Left colon (tissue), 2 donors: ENCODE measurements around the gene PCDH9. TPM values are rescaled to one million over a fixed set of nuclear protein-coding genes. Genes with fewer than 3 reads are reported as not detected.

Experiments
- ATAC-seq: fragments of 200-7000 bp; cut with Tn5 transposase; one replicate; pipeline ENCODE4 v1.9.1; 2020; ENCODE audit warnings: mild to moderate bottlenecking, moderate library complexity
- DNase-seq, 2 donors: peaks; one replicate each; pipeline ENCODE4 v3.0.0-alpha.2; 2020
- intact Hi-C, 2 donors: fragments of 100-400 bp; cut with DNase I in 1 of 2; cut with micrococcal nuclease in 1 of 2; formaldehyde crosslinking; loops; one replicate each; pipeline versions ENCODE4 v1.11.2 to v1.14.0; 2022; cut with DNase I, micrococcal nuclease
- total RNA-seq, 2 donors: library from RNA; stranded (reverse); fragmentation: NEBNext Ultra II Directional; extraction: Animal tissue kit (Norgen Biotek cat#: 25700); gene quantifications; one replicate each; pipeline ENCODE4 v1.2.1, GENCODE V29; 2021
- donor health status: DM: no; HTN: no; CAD: no.
- donor health status: DM: yes; HTN: yes; CAD: no.

The PCDH9 gene
- total RNA-seq, 2 donors from 2014 or later, result 0.61 to 1.4 TPM

DNA sequence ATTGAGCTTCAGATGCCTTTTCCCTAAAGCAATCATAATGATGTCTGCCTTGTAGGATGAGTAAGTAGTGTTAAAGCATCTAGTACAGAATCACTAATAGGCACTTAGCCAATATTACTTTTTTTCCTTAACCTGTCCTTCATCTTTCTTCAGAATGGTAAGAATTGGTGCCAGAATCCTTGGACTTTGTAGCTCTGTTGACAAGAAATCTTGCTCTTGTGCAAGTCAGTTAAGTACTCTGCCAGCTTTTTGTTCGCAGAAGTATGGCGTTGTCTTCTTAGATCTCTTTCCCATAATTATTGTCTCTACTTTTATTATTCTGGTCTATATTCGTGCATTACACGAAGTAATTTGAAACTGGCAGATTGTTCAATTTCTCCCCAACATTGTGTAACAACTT lies 554.5 kb downstream of the PCDH9 start:
- intact Hi-C loops, result no loop called here
- ATAC-seq, result no peak
- DNase-seq, result no peak

DNA sequence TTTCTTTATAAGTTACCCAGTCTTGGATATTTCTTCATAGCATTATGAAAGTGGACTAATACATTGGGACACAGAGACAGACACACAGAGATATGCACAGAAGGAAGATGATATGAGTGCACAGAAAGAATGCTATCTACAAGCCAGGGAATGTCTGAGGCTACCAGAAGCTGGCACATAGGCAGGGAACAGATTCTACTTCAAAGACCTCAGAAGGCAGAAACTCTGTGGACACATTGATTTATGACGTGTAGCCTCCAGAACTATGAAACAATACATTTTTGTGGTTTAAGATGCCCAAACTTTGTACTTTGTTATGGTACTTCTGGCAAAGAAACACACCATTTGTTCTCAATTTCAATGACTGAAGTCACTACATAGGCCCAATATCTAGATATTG lies 556.7 kb downstream of the PCDH9 start:
- ATAC-seq, result no peak
- intact Hi-C loops, result no loop called here
- DNase-seq, result no peak

DNA sequence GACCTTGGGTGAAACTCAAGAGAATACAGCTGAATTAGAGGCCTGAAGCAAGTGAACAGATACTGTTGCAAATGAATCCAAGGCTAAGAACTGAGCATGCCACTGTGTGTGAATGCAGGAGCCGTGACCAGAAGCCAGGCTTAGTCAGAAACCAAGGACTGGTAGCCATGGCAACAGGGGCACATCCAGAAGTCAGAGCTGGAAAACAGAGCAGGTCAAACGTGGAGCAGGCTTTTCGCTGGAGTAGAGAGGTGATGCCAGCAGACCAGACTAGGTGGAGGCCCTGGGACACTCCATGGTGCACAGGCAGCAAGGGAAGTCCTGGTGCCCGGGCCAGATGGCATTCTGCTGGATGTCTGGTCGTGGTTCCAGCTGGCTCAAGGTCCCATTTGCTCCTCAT lies 564.1 kb downstream of the PCDH9 start:
- no peak for ATAC-seq
- no peak for DNase-seq
- intact Hi-C loops, result no loop called here

DNA sequence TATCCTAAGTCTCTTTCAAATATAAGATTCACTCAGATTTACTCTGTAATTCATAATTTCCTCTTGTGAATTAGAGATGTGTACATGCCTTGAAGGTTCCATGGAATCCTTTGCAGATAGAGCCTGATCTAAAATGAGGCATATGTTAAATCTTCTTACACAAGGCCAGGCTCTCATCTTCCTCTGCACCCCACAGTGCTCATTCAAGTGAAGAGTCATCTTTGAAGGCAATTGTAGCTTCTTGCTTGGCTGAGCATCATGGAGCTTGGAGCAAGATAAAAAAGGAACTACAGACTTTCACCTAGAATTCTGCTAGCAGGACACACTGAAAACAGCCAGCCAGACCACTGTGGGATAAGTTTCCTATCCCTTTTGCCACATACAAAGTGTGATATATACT lies 566.4 kb downstream of the PCDH9 start:
- intact Hi-C loops, result no loop called here
- ATAC-seq (no peak), DNase-seq (no peak)

DNA sequence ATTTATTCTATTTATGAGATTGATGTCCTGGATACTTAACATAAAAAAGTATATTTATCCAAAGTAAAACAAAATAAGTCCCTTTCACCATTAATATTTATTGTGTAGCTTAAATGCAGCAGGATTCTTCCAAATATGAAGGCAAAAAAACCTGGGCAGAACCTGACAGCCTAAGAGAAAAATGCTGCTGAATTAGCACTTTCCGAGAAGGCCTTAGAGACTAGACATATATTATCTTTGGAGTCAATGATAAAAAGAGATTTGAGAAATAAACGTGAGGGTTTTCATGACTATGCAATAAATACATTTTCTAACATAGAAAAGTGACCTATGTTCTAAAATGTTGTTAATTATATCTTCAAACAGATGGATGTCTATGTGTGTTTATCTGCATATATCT lies 566.9 kb downstream of the PCDH9 start:
- intact Hi-C loops, result no loop called here
- DNase-seq, result no peak
- no peak for ATAC-seq

DNA sequence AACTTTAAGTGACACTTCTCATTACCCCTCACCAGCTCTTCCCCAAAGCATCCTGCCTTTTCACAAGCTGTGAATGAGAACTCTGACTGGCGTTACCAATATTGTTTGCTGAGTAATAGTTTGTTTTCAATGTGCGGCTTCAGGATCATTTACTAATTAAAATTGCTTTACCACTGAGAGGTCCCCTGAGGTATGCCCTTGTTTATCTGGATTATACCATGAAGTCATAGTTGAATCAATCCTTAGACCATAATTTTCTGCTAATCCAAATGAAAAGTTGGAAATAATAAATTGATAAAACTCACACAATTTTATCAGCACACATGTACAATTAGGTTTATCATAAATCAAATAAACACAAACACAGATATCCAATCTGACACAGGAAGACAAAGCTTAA lies 568.8 kb downstream of the PCDH9 start:
- no peak for DNase-seq
- ATAC-seq, result no peak
- intact Hi-C loops, result no loop called here

DNA sequence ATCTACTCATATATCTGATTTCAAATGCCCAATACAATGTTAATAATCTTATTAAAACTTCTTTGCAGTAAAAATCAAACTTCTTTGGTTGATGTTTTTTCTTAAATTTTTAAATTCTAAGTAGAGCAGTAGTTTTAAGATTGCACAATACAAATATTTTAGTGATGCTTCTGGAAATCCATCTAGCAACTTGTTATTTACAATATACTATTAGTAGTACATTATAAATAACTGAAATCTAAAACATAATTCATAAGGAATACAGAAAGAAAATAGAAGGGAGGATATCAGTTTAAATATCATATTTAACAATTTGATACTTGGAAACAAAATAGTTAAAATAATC lies 569.7 kb downstream of the PCDH9 start:
- intact Hi-C loops, result no loop called here
- DNase-seq (no peak), ATAC-seq (no peak)

DNA sequence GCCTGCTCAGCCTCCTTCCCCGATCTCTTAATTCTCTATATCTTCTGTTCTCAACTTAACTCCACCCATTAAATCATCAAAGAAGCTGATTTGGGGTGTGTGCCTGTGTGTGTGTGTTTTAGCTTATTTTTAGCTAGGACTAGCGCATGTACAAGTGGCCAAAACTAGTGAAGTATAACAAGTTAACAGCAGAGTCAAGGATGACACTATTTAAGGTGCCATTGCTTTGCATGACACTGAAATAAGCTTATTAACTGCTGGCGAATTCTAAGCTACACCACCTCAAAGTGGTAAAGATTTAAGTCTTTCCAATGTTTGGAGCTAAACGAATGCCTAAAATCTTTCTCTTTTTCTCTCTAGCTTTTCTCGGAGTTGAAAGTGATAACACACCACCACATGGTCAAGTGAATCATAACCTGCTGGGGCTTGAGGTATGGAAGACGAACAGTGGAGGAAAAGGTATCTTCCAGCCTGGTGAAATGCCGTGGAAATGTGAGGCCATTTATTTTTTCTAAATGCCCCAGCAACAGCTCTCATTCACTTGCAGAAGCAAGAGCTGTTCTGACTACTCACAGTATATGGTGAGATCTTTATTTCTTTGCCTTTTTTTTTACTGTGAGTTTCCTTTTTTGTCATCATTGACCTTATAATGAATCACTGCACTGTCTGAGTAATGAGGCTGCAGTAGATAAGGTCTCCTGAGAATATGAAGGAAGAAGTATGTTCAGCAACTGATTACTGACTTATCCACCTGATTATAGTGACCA lies 570.3 kb downstream of the PCDH9 start:
- intact Hi-C loops, result no loop called here
- DNase-seq (no peak), ATAC-seq (no peak)

DNA sequence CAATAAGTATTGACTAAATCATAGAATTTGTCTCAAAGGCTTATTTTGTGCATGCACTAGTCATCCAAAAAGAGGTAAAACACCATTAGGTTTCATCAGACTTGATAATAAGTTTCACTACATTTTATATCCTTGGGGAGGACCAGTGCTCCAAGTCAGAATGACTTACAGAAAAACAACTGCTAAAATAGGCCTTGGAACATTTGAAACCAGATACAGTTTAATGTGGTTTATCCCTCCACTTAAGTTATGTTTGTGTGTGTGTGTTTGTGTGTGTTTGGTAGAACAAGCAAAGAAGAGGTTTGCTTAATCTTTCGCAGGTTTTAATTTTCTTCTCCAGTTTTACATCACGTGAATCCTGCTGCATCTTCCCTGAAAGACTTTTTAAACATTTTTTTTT lies 570.9 kb downstream of the PCDH9 start:
- ATAC-seq (no peak), DNase-seq (no peak)
- intact Hi-C loops, result no loop called here

DNA sequence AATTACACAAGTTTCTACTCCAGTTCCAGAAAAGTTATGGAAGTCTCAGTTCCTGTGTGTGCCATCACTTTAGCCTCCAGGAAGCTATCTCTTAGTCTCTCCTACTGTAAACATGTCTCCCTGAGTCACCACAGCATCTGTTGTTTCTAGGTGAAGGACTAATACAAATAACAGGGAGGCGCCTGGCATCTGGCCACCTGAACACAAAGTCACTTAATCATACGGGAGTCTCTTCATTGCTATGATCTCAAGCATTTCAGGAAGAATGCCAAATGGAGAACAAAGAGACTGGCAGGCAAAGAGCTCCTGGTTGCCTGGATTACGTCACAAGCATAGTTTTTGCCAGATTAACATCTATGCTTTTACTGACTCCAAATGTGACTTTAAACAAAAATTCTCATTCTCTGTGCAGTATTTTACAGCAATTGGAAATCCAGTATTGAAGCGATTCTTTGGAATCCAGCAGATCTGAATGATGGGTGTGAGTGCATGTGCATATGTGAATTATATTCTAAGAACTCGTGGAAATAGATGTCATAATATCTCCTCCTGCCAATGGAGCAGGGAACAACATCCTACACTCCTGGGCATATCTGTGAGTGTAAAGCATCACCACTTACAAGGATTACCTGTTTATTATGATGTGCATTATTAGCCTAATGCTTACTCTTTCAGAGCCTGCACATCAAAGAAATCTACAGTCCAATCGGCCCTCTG lies 572.8 kb downstream of the PCDH9 start:
- no peak for ATAC-seq
- no peak for DNase-seq
- intact Hi-C loops, result no loop called here

DNA sequence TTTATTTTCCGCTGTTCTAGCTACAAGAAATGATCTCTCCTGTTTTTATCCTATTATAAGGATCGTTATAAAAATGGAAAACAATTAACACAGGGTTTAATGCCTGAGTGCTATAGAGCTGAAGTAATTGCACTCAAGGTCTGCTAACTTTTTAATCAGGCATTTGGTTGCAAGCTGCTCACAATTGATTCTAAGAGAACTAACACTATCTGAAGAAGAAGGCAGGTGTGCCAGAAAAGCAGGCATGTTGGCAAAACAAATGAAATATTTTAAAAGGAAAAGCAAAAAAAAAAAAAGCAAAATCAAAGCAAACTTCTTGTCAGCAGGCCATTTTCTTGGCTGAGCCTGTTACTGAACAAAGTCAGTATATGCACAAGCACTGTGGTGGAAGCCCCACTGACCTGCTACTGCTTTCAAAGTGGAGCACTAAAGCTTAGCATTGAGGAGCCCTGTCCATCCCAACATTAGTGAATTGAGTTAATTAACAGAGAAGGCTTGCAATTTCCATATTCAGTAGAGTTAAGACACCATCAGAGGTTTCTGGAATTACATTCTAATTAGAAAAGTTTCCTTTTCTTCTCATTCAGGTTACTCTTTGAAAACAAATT lies 574.2 kb downstream of the PCDH9 start:
- intact Hi-C loops, result no loop called here

DNA sequence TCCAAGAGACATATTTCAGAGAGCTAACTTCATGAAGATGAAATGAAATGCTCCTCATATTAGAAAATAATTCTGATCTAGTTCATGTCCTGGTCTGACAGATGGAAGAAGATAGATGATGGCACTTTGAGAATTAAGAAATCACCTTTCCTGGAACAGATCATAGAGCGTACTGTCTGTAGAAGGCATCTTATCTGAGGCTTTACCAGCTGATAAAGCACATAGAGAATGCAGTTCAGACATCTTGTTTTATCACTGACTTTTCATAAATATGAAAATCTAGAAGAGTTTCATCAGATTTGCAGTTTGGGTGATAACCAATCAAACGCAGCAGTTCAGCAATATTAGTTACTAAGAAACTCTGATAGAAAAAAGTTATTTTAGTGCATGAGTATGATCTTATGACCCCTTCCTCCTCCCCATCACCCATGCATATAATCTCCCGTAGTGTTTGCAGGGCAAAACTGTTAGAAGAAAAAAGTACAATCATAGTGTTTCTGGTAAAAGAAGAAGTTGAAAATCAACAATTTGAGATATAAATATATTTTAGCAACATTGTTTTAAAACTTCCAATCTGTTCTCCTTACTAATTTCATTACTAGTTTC lies 585.2 kb downstream of the PCDH9 start:
- ATAC-seq (no peak), DNase-seq (no peak)
- intact Hi-C loops, result no loop called here

More for the DNA sequence above, 574.2 kb downstream of the PCDH9 start:
- DNase-seq, result no peak
- no peak for ATAC-seq

DNA sequence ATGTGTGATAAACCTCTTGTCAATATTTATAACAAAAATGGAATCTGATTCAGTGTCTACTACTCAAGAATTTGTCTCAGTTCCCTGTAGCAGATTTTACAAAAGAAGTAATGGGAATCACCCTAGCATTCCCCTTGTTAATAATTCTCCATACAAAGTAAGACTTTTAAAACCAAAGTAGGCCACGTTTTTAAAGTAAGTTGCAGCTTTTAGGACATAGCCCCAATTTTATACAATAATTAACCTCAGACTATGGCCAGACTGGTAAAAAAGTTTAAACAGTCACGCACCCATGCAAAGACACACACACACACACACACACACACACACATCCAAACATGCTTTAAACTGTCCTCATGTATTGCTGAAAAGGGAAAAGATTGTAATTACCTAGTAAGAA lies 589.9 kb downstream of the PCDH9 start:
- intact Hi-C loops, result no loop called here
- DNase-seq, result no peak
- ATAC-seq, result no peak

DNA sequence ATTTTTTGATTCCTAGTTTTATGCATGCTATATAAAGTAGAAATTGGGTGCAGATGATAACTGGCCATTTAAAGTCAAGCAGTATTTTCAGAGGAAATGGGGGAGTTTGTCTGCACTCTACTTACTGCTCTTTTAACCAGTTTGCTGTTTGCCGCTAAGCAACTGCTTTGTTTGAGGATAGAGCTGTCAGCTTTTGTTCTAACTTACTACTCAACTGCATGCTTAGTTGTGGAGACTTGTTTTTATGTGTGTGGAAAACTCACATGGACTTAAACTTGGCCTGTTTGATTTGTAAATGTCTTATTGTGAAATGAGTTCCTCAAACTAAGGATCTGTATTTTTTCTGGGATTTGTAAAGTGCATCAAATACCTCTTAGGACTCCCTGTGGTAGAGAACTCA lies 591.1 kb downstream of the PCDH9 start:
- intact Hi-C loops, result no loop called here
- ATAC-seq (no peak), DNase-seq (no peak)

DNA sequence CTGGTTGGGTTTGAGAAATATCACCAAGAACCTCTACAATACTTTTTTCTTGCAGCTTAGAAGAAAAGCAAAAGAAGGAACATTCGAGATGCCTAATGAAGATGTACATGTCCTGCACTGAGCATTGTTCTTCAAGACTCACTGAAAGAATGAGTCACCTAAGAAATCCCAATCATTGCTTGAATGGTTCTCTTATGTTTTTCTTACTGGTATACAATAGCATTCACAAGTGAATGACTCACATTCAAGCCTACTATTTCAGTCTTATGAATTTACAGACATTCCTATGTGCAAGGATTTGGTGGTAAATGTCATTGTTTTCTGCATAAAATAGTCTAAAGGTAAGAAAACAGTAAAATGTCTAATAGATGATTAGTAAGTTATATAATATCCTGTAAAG lies 594.6 kb downstream of the PCDH9 start:
- ATAC-seq (no peak), DNase-seq (no peak)
- intact Hi-C loops, result no loop called here

DNA sequence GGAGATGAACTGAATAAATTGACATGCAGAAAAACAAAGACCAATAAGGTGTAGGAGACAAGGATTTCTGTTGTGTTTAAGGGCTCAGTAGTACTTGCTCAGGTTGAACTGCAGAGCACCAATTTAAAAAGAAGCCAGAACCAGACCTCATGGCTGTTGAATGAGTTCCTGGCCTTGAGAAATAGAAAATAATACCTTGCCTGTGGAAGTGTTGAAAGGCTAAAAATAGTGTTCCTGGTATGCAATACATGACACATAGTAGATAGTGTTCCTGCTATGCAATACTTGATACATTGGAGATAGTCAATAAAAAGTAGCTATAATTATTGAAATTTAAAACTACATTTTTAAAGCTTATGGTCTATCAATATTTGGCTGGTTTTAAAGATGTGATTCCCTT lies 595.8 kb downstream of the PCDH9 start:
- DNase-seq (no peak), ATAC-seq (no peak)
- intact Hi-C loops, result no loop called here

DNA sequence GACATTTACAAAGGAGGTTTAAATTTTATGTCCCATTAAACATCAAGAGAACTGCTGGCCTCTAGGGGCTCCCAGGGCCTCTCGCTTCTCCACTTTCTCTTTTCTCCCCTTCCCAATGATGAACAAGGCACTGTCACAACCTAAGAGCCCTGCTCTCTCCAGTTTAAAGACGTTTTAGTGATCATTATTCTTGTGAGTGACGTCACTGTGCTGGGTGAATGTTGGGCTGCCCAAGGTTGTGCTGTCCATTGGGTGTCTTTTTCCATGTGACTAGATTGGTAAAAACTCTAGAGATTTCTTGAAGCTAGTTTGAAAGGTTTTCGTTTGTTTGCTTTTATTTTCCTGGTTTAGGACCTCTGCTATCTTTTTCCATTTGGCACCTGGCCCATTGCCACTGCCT lies 602.6 kb downstream of the PCDH9 start:
- ATAC-seq (no peak), DNase-seq (no peak)
- intact Hi-C loops, result no loop called here

DNA sequence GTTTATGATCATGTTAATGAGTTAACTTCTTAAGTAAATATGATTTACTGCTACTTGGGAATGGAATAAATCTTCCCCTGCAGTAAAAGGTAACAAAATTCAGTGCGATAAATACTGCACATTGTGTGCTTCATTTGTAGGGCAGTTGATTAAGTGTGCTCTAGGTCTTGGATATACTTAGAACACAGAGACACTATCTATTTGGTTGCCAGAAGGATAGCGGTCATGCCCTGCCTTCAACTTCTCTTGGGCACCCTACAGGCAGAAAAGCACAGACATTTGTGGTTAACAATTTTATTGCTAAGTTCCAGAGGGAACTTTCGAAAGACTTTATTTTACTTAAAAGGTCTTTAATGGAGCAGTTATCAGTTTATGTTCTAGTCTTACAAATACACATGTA lies 605.8 kb downstream of the PCDH9 start:
- intact Hi-C loops, result no loop called here
- no peak for DNase-seq
- ATAC-seq, result no peak

DNA sequence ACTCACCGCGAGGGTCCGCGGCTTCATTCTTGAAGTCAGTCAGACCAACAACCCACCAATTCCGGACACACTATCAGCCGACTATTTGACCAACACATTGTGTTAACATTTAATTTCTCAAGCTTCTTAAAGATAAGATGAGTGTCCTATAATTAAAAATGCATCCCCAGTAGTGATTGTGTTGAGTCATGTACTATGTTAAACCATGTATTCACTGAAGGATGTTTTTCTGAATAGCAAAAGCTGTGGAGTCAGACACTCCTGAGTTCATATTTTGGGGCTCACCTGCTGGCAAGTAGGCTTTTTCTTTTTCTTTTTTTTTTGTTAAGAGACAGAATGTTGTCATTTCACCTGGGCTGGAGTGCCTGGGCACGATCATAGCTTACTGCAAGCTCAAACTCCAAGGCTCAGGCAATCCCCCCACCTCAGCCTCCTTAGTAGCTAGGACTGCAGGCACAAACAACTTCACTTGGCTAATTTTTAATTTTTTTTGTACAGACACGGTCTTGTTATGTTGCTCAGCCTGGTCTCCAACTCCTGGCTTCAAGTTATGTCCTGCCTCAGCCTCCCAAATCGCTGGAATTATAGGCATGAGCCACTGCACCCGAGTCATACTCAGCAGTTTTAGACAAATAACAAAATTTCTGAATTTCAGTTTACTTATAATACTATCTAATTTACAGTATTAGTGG lies 606.9 kb downstream of the PCDH9 start:
- ATAC-seq (no peak), DNase-seq (no peak)
- intact Hi-C loops, result no loop called here
